Stimulated activated CD8-positive, alpha-beta memory T cell treated with anti-CD3 and anti-CD28 coated beads, Interleukin-4, amount 100 ng/mL, for 48 hours (primary cell): ENCODE results near the gene C2orf81.
A peak's percentile ranks its signal among the peaks of the same experiment; 100 is the strongest.
"Not testable (repeated sequence)": the region's sequence is repeated elsewhere in the genome, so short reads cannot be mapped to it uniquely, and the experiment has no call there.

Source experiments
- DNase-seq: peaks from one replicate; pipeline ENCODE4 v3.0.0-alpha.2; 2020

Gene C2orf81

GRCh38 chr2:74423231-74424095 lies 2.0 kb upstream of the C2orf81 start:
- DNase-seq = no peak

- not testable (repeated sequence) for DNase-seq
These were observed 846 bp downstream of the C2orf81 start for GRCh38 chr2:74420443-74421103.

- DNase-seq = no peak
These were observed 1.4 kb downstream of the C2orf81 start for GRCh38 chr2:74420006-74420405.

GRCh38 chr2:74419345-74419744 lies 2.1 kb downstream of the C2orf81 start:
- DNase-seq = no peak

GRCh38 chr2:74418312-74418711 lies 3.1 kb downstream of the C2orf81 start:
- DNase-seq = no peak

GRCh38 chr2:74417763-74418162 lies 3.7 kb downstream of the C2orf81 start:
- DNase-seq = no peak

GRCh38 chr2:74417197-74417596 lies 4.2 kb downstream of the C2orf81 start:
- DNase-seq = no peak

GRCh38 chr2:74416778-74417177 lies 4.6 kb downstream of the C2orf81 start:
- DNase-seq = no peak

GRCh38 chr2:74415762-74416395 lies 5.5 kb downstream of the C2orf81 start:
- DNase-seq = no peak

- peak; percentile 32 for DNase-seq
These were observed 6.3 kb downstream of the C2orf81 start for GRCh38 chr2:74414881-74415761.

- DNase-seq = no peak
These were observed 7.0 kb downstream of the C2orf81 start for GRCh38 chr2:74414441-74414840.

- DNase-seq = no peak
These were observed 8.3 kb downstream of the C2orf81 start for GRCh38 chr2:74413001-74413698.

- DNase-seq = no peak
These were observed 13.7 kb downstream of the C2orf81 start for GRCh38 chr2:74407682-74408081.

GRCh38 chr2:74406035-74406434 lies 15.4 kb downstream of the C2orf81 start:
- no peak for DNase-seq

GRCh38 chr2:74401891-74402290 lies 19.5 kb downstream of the C2orf81 start:
- DNase-seq = no peak

GRCh38 chr2:74399785-74400184 lies 21.6 kb downstream of the C2orf81 start:
- no peak for DNase-seq

- DNase-seq = no peak
These were observed 25.3 kb downstream of the C2orf81 start for GRCh38 chr2:74396149-74396548.

- DNase-seq = no peak
These were observed 27.9 kb downstream of the C2orf81 start for GRCh38 chr2:74393525-74393924.

- DNase-seq = no peak
These were observed 29.0 kb downstream of the C2orf81 start for GRCh38 chr2:74392449-74392743.

- DNase-seq = peak; percentile 97
These were observed 29.6 kb downstream of the C2orf81 start for GRCh38 chr2:74391580-74392448.

GRCh38 chr2:74391209-74391579 lies 30.2 kb downstream of the C2orf81 start:
- no peak for DNase-seq
